Stomach (tissue), 9 donors: ENCODE results near the gene P2RX3. TPM values are rescaled to one million over a fixed set of nuclear protein-coding genes. Genes with fewer than 3 reads are reported as not detected.

ENCODE experiments used
- DNase-seq, 2 donors: peaks; one replicate each; pipeline versions ENCODE4 v3.0.0 to v3.0.0-alpha.2; 2013 to 2019
- H3K27ac ChIP-seq, 5 donors: fragments of 200-600 bp in 4 of 5; sonication (generic) in 4 of 5; one replicate each; pipeline ENCODE4 v1.5.1; 2013 to 2019; ENCODE audit warnings: mild to moderate bottlenecking in 1 of 5, moderate library complexity in 1 of 5
- H3K27me3 ChIP-seq, 3 donors: fragments of 200-600 bp; sonication (generic); one replicate each; pipeline ENCODE4 v1.5.1; 2017 to 2019; ENCODE audit warnings: mixed run types in 1 of 3
- H3K36me3 ChIP-seq, 4 donors: fragments of 200-600 bp; sonication (generic); 1 replicate in 3 of 4; 2 replicates in 1 of 4; pipeline ENCODE4 v1.5.1; 2016 to 2019
- H3K4me1 ChIP-seq, 4 donors: fragments of 200-600 bp; sonication (generic); one replicate each; pipeline ENCODE4 v1.5.1; 2016 to 2019
- H3K4me3 ChIP-seq, 4 donors: fragments of 200-600 bp; sonication (generic) in 3 of 4; one replicate each; pipeline ENCODE4 v1.5.1; 2016 to 2019; ENCODE audit warnings: mild to moderate bottlenecking in 1 of 4
- H3K9me3 ChIP-seq, 4 donors: fragments of 200-600 bp; sonication (generic); one replicate each; pipeline ENCODE4 v1.5.1; 2016 to 2019
- EP300 ChIP-seq: sonication (generic); formaldehyde crosslinking; IDR thresholded peaks from one replicate; pipeline ENCODE4 v1.6.1; 2017; ENCODE audit warnings: antibody characterized with exemption
- POLR2A ChIP-seq, 4 donors: fragments of 450-650 bp; IDR thresholded peaks; one replicate each; pipeline ENCODE4 v1.6.1; 2016; ENCODE audit warnings: antibody characterized with exemption in 4 of 4, control low read depth in 2 of 4, mild to moderate bottlenecking in 1 of 4, moderate library complexity in 1 of 4
- POLR2AphosphoS5 ChIP-seq, 3 donors: sonication (generic); formaldehyde crosslinking; IDR thresholded peaks; one replicate each; pipeline ENCODE4 v1.6.1; 2016; ENCODE audit warnings: antibody characterized with exemption in 3 of 3
- WGBS, 5 donors: extraction: QIAGEN DNeasy Blood & Tissue Kit in 3 of 5; methylation state at CpG; one replicate each; pipeline versions ENCODE4 v1.1.5 to v1.1.7; 2013 to 2018; 5-methylcytosine and 5-hydroxymethylcytosine counted together
- intact Hi-C: fragments of 100-400 bp; cut with DNase I; formaldehyde crosslinking; loops from one replicate; pipeline ENCODE4 v1.15.1; 2023; ENCODE audit warnings: low total_unique reads
- polyA plus RNA-seq, 3 donors: library from polyadenylated mRNA; stranded (reverse); fragments of 200-250 nt; gene quantifications; one replicate each; pipeline ENCODE4 v1.2.3, GENCODE V29; 2013
- total RNA-seq, 5 donors: library from RNA; depleted of rRNA; stranded (reverse); fragments of >200 nt; gene quantifications; one replicate each; pipeline versions ENCODE4 v1.1.0 to v1.2.3, GENCODE V29; 2014 to 2016
- TF ChIP-seq, protein P1 (sequence below), 7 experiments: fragments of 450-650 bp in 4 of 7; fragments of 200-600 bp in 3 of 7; sonication (generic) in 3 of 7; IDR thresholded peaks; one replicate each; pipeline ENCODE4 v1.5.1; 2016 to 2019; ENCODE audit warnings: antibody characterized with exemption in 7 of 7, control low read depth in 2 of 7, mild to moderate bottlenecking in 1 of 7
- donor health status: healthy with polysubstance abuse.
- donor health status: Bipolar disorder and iron deficiency.
- donor health status: healthy.

Gene P2RX3
- total and polyA plus RNA-seq, 8 donors = 0.18 to 1.7 TPM; not detected in 6

GRCh38 chr11:57313788-57314135 lies 24.4 kb upstream of the P2RX3 start:
- Histone ChIP-seq H3K36me3 (peaks cover 68 to 84% (median 82%) of the 10 kb centered on the region in 4 donors), H3K9me3 (no peaks in the 10 kb centered on the region), H3K4me1 (peaks cover 82 to 100% (median 94%) of the 10 kb centered on the region in 4 donors), H3K27me3 (no peaks in the 10 kb centered on the region), H3K4me3 (no peak overlapping the region), H3K27ac (peak overlapping the region; percentile 84 to 95 (median 90))
- 68 to 75% (median 72%) methylated on average over 8 of the region's 8 CpGs for WGBS, 5 donors
- intact Hi-C loops = no loop called here
- TF ChIP-seq EP300 (no peak), POLR2AphosphoS5 (IDR thresholded peaks at IDR 0.05) (no peak), POLR2A (IDR thresholded peaks at IDR 0.05) (no peak)
- TF ChIP-seq, protein P1, sequence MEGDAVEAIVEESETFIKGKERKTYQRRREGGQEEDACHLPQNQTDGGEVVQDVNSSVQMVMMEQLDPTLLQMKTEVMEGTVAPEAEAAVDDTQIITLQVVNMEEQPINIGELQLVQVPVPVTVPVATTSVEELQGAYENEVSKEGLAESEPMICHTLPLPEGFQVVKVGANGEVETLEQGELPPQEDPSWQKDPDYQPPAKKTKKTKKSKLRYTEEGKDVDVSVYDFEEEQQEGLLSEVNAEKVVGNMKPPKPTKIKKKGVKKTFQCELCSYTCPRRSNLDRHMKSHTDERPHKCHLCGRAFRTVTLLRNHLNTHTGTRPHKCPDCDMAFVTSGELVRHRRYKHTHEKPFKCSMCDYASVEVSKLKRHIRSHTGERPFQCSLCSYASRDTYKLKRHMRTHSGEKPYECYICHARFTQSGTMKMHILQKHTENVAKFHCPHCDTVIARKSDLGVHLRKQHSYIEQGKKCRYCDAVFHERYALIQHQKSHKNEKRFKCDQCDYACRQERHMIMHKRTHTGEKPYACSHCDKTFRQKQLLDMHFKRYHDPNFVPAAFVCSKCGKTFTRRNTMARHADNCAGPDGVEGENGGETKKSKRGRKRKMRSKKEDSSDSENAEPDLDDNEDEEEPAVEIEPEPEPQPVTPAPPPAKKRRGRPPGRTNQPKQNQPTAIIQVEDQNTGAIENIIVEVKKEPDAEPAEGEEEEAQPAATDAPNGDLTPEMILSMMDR (IDR thresholded peaks at IDR 0.05) = no peak
- no peak for DNase-seq

- DNase-seq = no peak
- peaks cover 62 to 84% (median 81%) of the 10 kb centered on the region in 4 donors for H3K36me3 ChIP-seq
- H3K27me3 ChIP-seq = no peaks in the 10 kb centered on the region
- WGBS, 5 donors = 73 to 82% (median 78%) methylated on average over 15 of the region's 15 CpGs
- intact Hi-C loops = no loop called here
- peak overlapping the region in 4 of 5 donors; percentile 9 to 94 (median 90) for H3K27ac ChIP-seq
- no peak overlapping the region for H3K4me3 ChIP-seq
- H3K4me1 ChIP-seq = peaks cover 81 to 100% (median 92%) of the 10 kb centered on the region in 4 donors
- H3K9me3 ChIP-seq = no peaks in the 10 kb centered on the region
- no peak for TF ChIP-seq EP300
- no peak for TF ChIP-seq POLR2A (IDR thresholded peaks at IDR 0.05)
- TF ChIP-seq, protein P1 (IDR thresholded peaks at IDR 0.05) = no peak
- TF ChIP-seq POLR2AphosphoS5 (IDR thresholded peaks at IDR 0.05) = no peak
Measured at GRCh38 chr11:57314221-57314973, 23.8 kb upstream of the P2RX3 start.

GRCh38 chr11:57315491-57315890 lies 22.7 kb upstream of the P2RX3 start:
- Histone ChIP-seq H3K27ac (peak overlapping the region; percentile 22 to 96 (median 62)), H3K4me3 (no peak overlapping the region), H3K4me1 (peaks cover 81 to 100% (median 90%) of the 10 kb centered on the region in 4 donors), H3K27me3 (no peaks in the 10 kb centered on the region), H3K36me3 (peaks cover 55 to 84% (median 83%) of the 10 kb centered on the region in 4 donors), H3K9me3 (no peaks in the 10 kb centered on the region)
- WGBS, 5 donors = 14 to 24% (median 16%) methylated on average over 8 of the region's 8 CpGs
- peak in 1 of 2 donors; percentile 63 for DNase-seq
- TF ChIP-seq EP300 = no peak
- TF ChIP-seq, protein P1 (IDR thresholded peaks at IDR 0.05) = no peak
- TF ChIP-seq POLR2A (IDR thresholded peaks at IDR 0.05) = no peak
- TF ChIP-seq POLR2AphosphoS5 (IDR thresholded peaks at IDR 0.05) = no peak
- intact Hi-C loops = no loop called here

- peak overlapping the region; percentile 22 to 96 (median 62) for H3K27ac ChIP-seq
- peaks cover 56 to 87% (median 85%) of the 10 kb centered on the region in 4 donors for H3K36me3 ChIP-seq
- peaks cover 81 to 100% (median 90%) of the 10 kb centered on the region in 4 donors for H3K4me1 ChIP-seq
- no peaks in the 10 kb centered on the region for H3K27me3 ChIP-seq
- H3K9me3 ChIP-seq = no peaks in the 10 kb centered on the region
- intact Hi-C loops = no loop called here
- no peak for DNase-seq
- no peak overlapping the region for H3K4me3 ChIP-seq
- WGBS, 5 donors = 52 to 62% (median 58%) methylated on average over 3 of the region's 3 CpGs
- TF ChIP-seq POLR2AphosphoS5 (IDR thresholded peaks at IDR 0.05) (no peak), EP300 (no peak), POLR2A (IDR thresholded peaks at IDR 0.05) (no peak)
- TF ChIP-seq, protein P1 (IDR thresholded peaks at IDR 0.05) = no peak
Measured at GRCh38 chr11:57316017-57316416, 22.1 kb upstream of the P2RX3 start.
